Neuronal stem cell (in vitro differentiated cells): ENCODE data around the gene CYP27B1.
"Not testable (repeated sequence)": the region's sequence is repeated elsewhere in the genome, so short reads cannot be mapped to it uniquely, and the experiment has no call there.

Experiments
- DNase-seq: peaks from one replicate; pipeline ENCODE4 v3.0.0-alpha.2; 2013; ENCODE audit warnings: low spot score
- H2AFZ ChIP-seq: one replicate; pipeline ENCODE4 v1.6.1; 2013; ENCODE audit warnings: mild to moderate bottlenecking, low read length, inconsistent platforms
- H2AK5ac ChIP-seq: 2 replicates; pipeline ENCODE4 v1.6.1; 2013; ENCODE audit warnings: low read depth, mild to moderate bottlenecking, inconsistent platforms, low read length, moderate library complexity, mixed read lengths
- H2BK120ac ChIP-seq: 2 replicates; pipeline ENCODE4 v1.6.1; 2013; ENCODE audit warnings: low read depth, mild to moderate bottlenecking, inconsistent platforms, low read length, moderate library complexity, mixed read lengths
- H2BK12ac ChIP-seq: one replicate; pipeline ENCODE4 v1.6.1; 2013; ENCODE audit warnings: low read length, inconsistent platforms
- H2BK15ac ChIP-seq: 2 replicates; pipeline ENCODE4 v1.6.1; 2013; ENCODE audit warnings: mild to moderate bottlenecking, low read length, inconsistent platforms, mixed read lengths
- H2BK5ac ChIP-seq: one replicate; pipeline ENCODE4 v1.6.1; 2013; ENCODE audit warnings: inconsistent platforms, mild to moderate bottlenecking, low read length, moderate library complexity
- H3K14ac ChIP-seq: one replicate; pipeline ENCODE4 v1.6.1; 2013; ENCODE audit warnings: low read length, inconsistent platforms
- H3K18ac ChIP-seq: 2 replicates; pipeline ENCODE4 v1.6.1; 2013; ENCODE audit warnings: low read length, inconsistent platforms
- H3K23ac ChIP-seq: 2 replicates; pipeline ENCODE4 v1.6.1; 2013; ENCODE audit warnings: low read depth, mild to moderate bottlenecking, mixed read lengths, low read length, inconsistent platforms; ENCODE audit not compliant: poor library complexity
- H3K27ac ChIP-seq: replicated peaks from 3 replicates; pipeline ENCODE4 v1.5.1; 2013; ENCODE audit warnings: low read length, inconsistent platforms
- H3K27me3 ChIP-seq, 3 experiments: 2 replicates each; pipeline ENCODE4 v1.6.1; 2013; ENCODE audit warnings: low read length in 3 of 3, mild to moderate bottlenecking in 2 of 3, inconsistent platforms in 1 of 3, low read depth in 1 of 3, mixed read lengths in 1 of 3, moderate library complexity in 1 of 3; ENCODE audit not compliant: control insufficient read depth in 3 of 3, insufficient read depth in 3 of 3
- H3K36me3 ChIP-seq, 2 donors: replicated peaks in 1 of 2; 2 replicates each; pipeline ENCODE4 v1.6.1; 2013; ENCODE audit warnings: low read length in 2 of 2; ENCODE audit not compliant: control insufficient read depth in 2 of 2, insufficient read depth in 2 of 2
- H3K4ac ChIP-seq: 2 replicates; pipeline ENCODE4 v1.6.1; 2013; ENCODE audit warnings: inconsistent platforms, mild to moderate bottlenecking, low read length, moderate library complexity
- H3K4me1 ChIP-seq, 2 donors: 1 replicate in 1 of 2; 2 replicates in 1 of 2; pipeline ENCODE4 v1.6.1; 2013; ENCODE audit warnings: low read length in 2 of 2, low read depth in 1 of 2; ENCODE audit not compliant: control insufficient read depth in 2 of 2, insufficient read depth in 1 of 2
- H3K4me2 ChIP-seq: one replicate; pipeline ENCODE4 v1.6.1; 2013; ENCODE audit warnings: mild to moderate bottlenecking, low read length, inconsistent platforms; ENCODE audit not compliant: insufficient read depth, poor library complexity, severe bottlenecking
- H3K4me3 ChIP-seq, 2 donors: 2 replicates each; pipeline ENCODE4 v1.5.1; 2013; ENCODE audit warnings: low read length in 2 of 2, mild to moderate bottlenecking in 2 of 2, inconsistent platforms in 1 of 2, moderate library complexity in 1 of 2
- H3K79me1 ChIP-seq: one replicate; pipeline ENCODE4 v1.6.1; 2013; ENCODE audit warnings: low read depth, mild to moderate bottlenecking, inconsistent platforms, low read length, moderate library complexity
- H3K9ac ChIP-seq: one replicate; pipeline ENCODE4 v1.6.1; 2013; ENCODE audit warnings: mild to moderate bottlenecking, low read depth, low read length, inconsistent platforms; ENCODE audit not compliant: poor library complexity
- H3K9me3 ChIP-seq, 2 donors: replicated peaks in 1 of 2; 2 replicates each; pipeline versions ENCODE3 to v1.6.1; 2013; ENCODE audit warnings: low read length in 2 of 2, mild to moderate bottlenecking in 2 of 2, inconsistent platforms in 1 of 2, low read depth in 1 of 2, mixed read lengths in 1 of 2, moderate library complexity in 1 of 2; ENCODE audit not compliant: control insufficient read depth in 2 of 2, insufficient read depth in 1 of 2
- H4K8ac ChIP-seq: one replicate; pipeline ENCODE4 v1.6.1; 2013; ENCODE audit warnings: low read depth, mild to moderate bottlenecking, inconsistent platforms, low read length, moderate library complexity
- H4K91ac ChIP-seq: one replicate; pipeline ENCODE4 v1.6.1; 2013; ENCODE audit warnings: low read length, low read depth, mild to moderate bottlenecking, inconsistent platforms; ENCODE audit not compliant: poor library complexity
- WGBS, 2 donors: extraction: QIAGEN DNeasy Blood & Tissue Kit; methylation state at CpG; one replicate each; pipeline ENCODE4 v1.1.7; 2013; ENCODE audit warnings: missing lambda C conversion rate in 2 of 2, mixed read lengths in 1 of 2; ENCODE audit not compliant: insufficient read length in 2 of 2, insufficient replicate concordance in 1 of 2; ENCODE audit errors: extremely low coverage in 2 of 2; 5-methylcytosine and 5-hydroxymethylcytosine counted together

The CYP27B1 gene

DNA sequence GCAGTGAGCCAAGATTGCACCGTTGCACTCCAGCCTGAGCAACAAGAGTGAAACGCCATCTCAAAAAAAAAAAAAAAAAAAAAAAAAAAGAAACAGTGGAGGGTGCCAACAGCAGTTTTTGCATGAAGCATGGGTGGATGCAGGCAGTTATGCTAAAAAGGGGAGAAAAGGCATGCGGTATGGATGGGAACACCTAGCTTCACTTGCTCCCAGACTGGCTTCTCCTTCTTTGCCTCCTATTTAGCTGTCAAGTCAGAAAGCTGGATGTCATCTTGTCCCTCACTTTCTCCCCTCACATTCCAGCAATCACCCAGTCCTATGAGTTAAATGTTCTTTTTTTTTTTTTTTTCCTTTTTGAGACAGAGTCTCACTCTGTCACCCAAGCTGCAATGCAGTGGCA, 8.2 kb upstream of the CYP27B1 start:
- Histone ChIP-seq H2AK5ac (no peak overlapping the region), H3K14ac (no peak overlapping the region), H3K27ac (no peak overlapping the region), H2AFZ (no peak overlapping the region), H2BK12ac (no peak overlapping the region), H3K36me3 (peaks cover 0 to 29% of the 10 kb centered on the region in 2 donors), H3K4me2 (no peak overlapping the region), H4K91ac (no peak overlapping the region), H3K4me1 (peaks cover 4 to 9% of the 10 kb centered on the region in 2 donors), H2BK120ac (no peak overlapping the region), H3K4ac (no peak overlapping the region), H3K9ac (no peak overlapping the region), H3K9me3 (no peaks in the 10 kb centered on the region), H3K4me3 (no peak overlapping the region), H3K79me1 (no peaks in the 10 kb centered on the region), H4K8ac (no peak overlapping the region), H3K23ac (no peak overlapping the region), H3K18ac (no peak overlapping the region), H2BK15ac (no peak overlapping the region), H2BK5ac (no peak overlapping the region), H3K27me3 (no peaks in the 10 kb centered on the region)
- DNase-seq = no peak
- no CpG with 5 or more reads among the region's 3 CpGs for WGBS, 2 donors

DNA sequence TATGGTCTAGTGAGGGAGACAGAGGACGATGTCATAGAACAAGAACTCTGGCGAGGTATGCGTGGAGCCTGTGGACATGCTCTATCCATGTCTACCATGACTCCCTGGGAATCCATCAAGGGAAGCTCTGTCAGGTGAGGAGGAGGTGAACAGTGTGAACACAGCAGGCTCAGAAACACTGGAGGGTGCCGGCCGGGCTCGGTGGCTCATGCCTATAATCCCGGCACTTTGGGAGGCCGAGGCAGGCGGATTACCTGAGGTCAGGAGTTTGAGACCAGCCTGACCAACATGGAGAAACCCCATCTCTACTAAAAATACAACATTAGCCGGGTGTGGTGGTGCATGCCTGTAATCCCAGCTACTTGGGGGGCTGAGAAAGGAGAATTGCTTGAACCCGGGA, 7.8 kb upstream of the CYP27B1 start:
- not testable (repeated sequence) for H3K4me3 ChIP-seq, H4K8ac ChIP-seq, H3K9me3 ChIP-seq, H3K79me1 ChIP-seq, H3K14ac ChIP-seq, H3K9ac ChIP-seq, H3K27me3 ChIP-seq, DNase-seq, H3K4ac ChIP-seq, H2AFZ ChIP-seq, H3K4me2 ChIP-seq, H2BK15ac ChIP-seq, H4K91ac ChIP-seq, H2BK12ac ChIP-seq, H3K4me1 ChIP-seq, H3K23ac ChIP-seq, H2BK5ac ChIP-seq, H3K18ac ChIP-seq, H2BK120ac ChIP-seq, H3K27ac ChIP-seq, H2AK5ac ChIP-seq
- no CpG with 5 or more reads among the region's 11 CpGs for WGBS, 2 donors
- peaks cover 2 to 30% of the 10 kb centered on the region in 2 donors for H3K36me3 ChIP-seq

DNA sequence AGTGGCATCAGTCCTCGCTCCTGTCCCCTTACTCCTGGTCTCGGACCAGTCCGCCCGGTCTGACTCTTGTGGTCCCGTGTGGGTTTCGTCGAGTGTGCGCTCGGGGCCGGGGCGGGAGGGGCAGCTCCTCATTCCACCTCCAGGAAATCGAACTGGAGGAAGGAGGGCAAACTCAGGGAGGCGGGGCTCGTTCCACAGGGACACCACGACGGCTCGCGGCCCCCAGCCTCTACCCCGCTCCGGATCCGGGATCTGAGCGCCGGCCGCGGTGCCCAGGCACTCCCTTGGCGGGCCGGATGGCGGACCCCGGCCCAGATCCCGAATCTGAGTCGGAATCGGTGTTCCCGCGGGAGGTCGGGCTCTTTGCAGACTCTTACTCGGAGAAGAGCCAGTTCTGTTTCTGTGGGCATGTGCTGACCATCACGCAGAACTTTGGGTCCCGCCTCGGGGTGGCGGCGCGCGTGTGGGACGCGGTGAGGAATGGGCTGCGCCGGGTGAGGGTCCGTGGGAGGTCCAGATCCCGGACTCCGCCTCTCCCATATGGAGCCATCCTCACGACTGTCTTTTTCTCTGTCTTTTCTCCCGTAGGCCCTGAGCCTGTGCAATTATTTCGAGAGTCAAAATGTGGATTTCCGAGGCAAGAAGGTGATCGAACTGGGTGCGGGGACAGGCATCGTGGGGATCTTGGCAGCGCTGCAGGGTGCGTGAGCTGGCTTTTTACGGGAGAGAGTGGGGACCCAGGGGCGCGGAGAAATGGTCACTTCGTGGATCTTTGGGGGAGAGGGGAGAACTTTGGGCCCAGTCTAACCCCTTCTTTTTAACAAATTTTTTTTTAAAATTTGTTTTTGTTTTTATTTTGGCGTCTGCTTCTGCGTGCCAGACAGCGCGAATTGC, 5.8 kb upstream of the CYP27B1 start, which contains the start of gene EEF1AKMT3:
Gene EEF1AKMT3 (plus strand): TSS at position 186 of the 894 bp plus-strand sequence. CDS start 111 bp downstream, at position 297.
- peak within 1 kb of the TSS; percentile 47 for H3K14ac ChIP-seq
- peak within 1 kb of the TSS; percentile 89 to 97 for H3K4me3 ChIP-seq
- H3K27ac ChIP-seq = peak within 1 kb of the TSS; percentile 78
- H2BK12ac ChIP-seq = no peak within 1 kb of the TSS
- H3K23ac ChIP-seq = peak within 1 kb of the TSS; percentile 89
- peak within 1 kb of the TSS; percentile 56 for H4K91ac ChIP-seq
- H3K4me2 ChIP-seq = peak within 1 kb of the TSS; percentile 97
- H2BK120ac ChIP-seq = peak within 1 kb of the TSS; percentile 55
- no CpG with 5 or more reads among the region's 67 CpGs for WGBS, 2 donors
- H3K9me3 ChIP-seq = no peaks in the 10 kb centered on the region
- H3K18ac ChIP-seq = peak within 1 kb of the TSS; percentile 96
- peak within 1 kb of the TSS; percentile 98 for H2AFZ ChIP-seq
- no peak within 1 kb of the TSS for H2AK5ac ChIP-seq
- peaks cover 0 to 2% (median 0%) of the 10 kb centered on the region in 3 experiments for H3K27me3 ChIP-seq
- peaks cover 10 to 47% of the 10 kb centered on the region in 2 donors for H3K36me3 ChIP-seq
- no peak for DNase-seq
- H2BK5ac ChIP-seq = no peak within 1 kb of the TSS
- H3K4me1 ChIP-seq = peaks cover 4 to 9% of the 10 kb centered on the region in 2 donors
- peak within 1 kb of the TSS; percentile 82 for H2BK15ac ChIP-seq
- no peaks in the 10 kb centered on the region for H3K79me1 ChIP-seq
- H4K8ac ChIP-seq = peak within 1 kb of the TSS; percentile 88
- H3K9ac ChIP-seq = peak within 1 kb of the TSS; percentile 89
- no peak within 1 kb of the TSS for H3K4ac ChIP-seq

DNA sequence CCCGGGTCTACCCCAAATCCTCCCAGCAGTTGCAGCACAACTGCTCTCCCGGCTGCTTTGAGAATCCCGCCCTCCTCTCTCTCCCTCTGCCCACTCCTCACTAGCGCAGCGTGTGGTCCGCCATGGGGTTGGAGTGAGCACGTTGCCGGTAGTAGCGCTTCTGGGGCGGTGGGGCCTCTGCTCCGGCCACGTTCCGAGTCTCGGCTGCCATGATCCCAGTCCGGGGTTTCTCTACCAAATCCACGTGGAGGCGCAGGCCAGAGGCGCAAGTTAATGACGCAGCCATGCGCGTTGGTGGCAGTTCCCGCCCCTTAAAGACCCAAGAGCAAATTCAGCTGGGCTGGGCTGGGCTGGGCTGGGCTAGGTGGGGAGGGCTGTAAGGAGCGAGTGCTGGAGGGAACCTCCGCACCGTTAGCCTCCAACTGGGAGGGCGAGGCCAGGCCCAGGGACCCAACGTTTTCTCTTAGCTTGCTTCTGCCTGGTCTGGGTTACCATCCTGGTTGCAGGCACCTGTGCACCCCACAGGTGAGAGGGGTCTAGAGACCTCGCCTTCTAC, 5.1 kb upstream of the CYP27B1 start, which contains the start of gene METTL1:
Gene METTL1 (minus strand): TSS at position 233 of the 556 bp plus-strand sequence. CDS start 22 bp downstream, at position 211.
- H3K4me2 ChIP-seq = peak within 1 kb of the TSS; percentile 97
- no peak within 1 kb of the TSS for H2BK12ac ChIP-seq
- peak within 1 kb of the TSS; percentile 88 for H4K8ac ChIP-seq
- H2BK120ac ChIP-seq = peak within 1 kb of the TSS; percentile 55
- peak; percentile 96 for DNase-seq
- peak within 1 kb of the TSS; percentile 89 for H3K23ac ChIP-seq
- no peak within 1 kb of the TSS for H2AK5ac ChIP-seq
- peak within 1 kb of the TSS; percentile 96 for H3K18ac ChIP-seq
- H3K9me3 ChIP-seq = no peaks in the 10 kb centered on the region
- no peak within 1 kb of the TSS for H2BK5ac ChIP-seq
- H3K79me1 ChIP-seq = no peaks in the 10 kb centered on the region
- H3K4me3 ChIP-seq = peak within 1 kb of the TSS; percentile 89 to 97
- H3K14ac ChIP-seq = peak within 1 kb of the TSS; percentile 47
- peak within 1 kb of the TSS; percentile 82 for H2BK15ac ChIP-seq
- H3K4me1 ChIP-seq = peaks cover 4 to 14% of the 10 kb centered on the region in 2 donors
- H3K27ac ChIP-seq = peak within 1 kb of the TSS; percentile 78
- peak within 1 kb of the TSS; percentile 56 for H4K91ac ChIP-seq
- H3K27me3 ChIP-seq = peaks cover 0 to 9% (median 0%) of the 10 kb centered on the region in 3 experiments
- no CpG with 5 or more reads among the region's 28 CpGs for WGBS, 2 donors
- peak within 1 kb of the TSS; percentile 89 for H3K9ac ChIP-seq
- peaks cover 10 to 55% of the 10 kb centered on the region in 2 donors for H3K36me3 ChIP-seq
- no peak within 1 kb of the TSS for H3K4ac ChIP-seq
- peak within 1 kb of the TSS; percentile 98 for H2AFZ ChIP-seq
